HepG2 (cell line): Measurements from ENCODE around the gene VGF. TPM values are rescaled to one million over a fixed set of nuclear protein-coding genes. Genes with fewer than 3 reads are reported as not detected.

Experiments used
- BORCS8-MEF2B ChIP-seq: sonication (generic); formaldehyde crosslinking; IDR thresholded peaks from 2 replicates; pipeline ENCODE4 v1.8.0; 2022; ENCODE audit warnings: mild to moderate bottlenecking, missing genetic modification reagents
- BRCA1 ChIP-seq: sonication (generic); formaldehyde crosslinking; IDR thresholded peaks from 2 replicates; pipeline ENCODE4 v1.4.0; 2020; ENCODE audit warnings: missing genetic modification reagents
- DNMT1 ChIP-seq: sonication (generic); formaldehyde crosslinking; IDR thresholded peaks from 2 replicates; pipeline ENCODE4 v1.5.1; 2020; ENCODE audit warnings: mild to moderate bottlenecking, missing genetic modification reagents
- KAT8 ChIP-seq: IDR thresholded peaks from 2 replicates; pipeline ENCODE4 v1.6.1; 2016; ENCODE audit warnings: missing genetic modification reagents, missing compliant biosample characterization
- MAF1 ChIP-seq: sonication (generic); formaldehyde crosslinking; IDR thresholded peaks from 2 replicates; pipeline ENCODE4 v1.5.0; 2020; ENCODE audit warnings: missing genetic modification reagents, borderline replicate concordance
- NPAS2 ChIP-seq: sonication (generic); formaldehyde crosslinking; IDR thresholded peaks from 2 replicates; pipeline ENCODE4 v1.8.0; 2022; ENCODE audit warnings: mild to moderate bottlenecking, missing genetic modification reagents, borderline replicate concordance
- NR3C1 ChIP-seq: sonication (generic); formaldehyde crosslinking; IDR thresholded peaks from 2 replicates; pipeline ENCODE4 v1.4.0; 2020; ENCODE audit warnings: missing genetic modification reagents
- PHF20 ChIP-seq: sonication (generic); formaldehyde crosslinking; IDR thresholded peaks from 2 replicates; pipeline ENCODE4 v1.5.0; 2020; ENCODE audit warnings: mild to moderate bottlenecking, missing genetic modification reagents
- PLRG1 ChIP-seq: fragments of 450-650 bp; conservative IDR thresholded peaks from 2 replicates; pipeline ENCODE4 v1.6.1; 2016
- RARA ChIP-seq: IDR thresholded peaks from 2 replicates; pipeline ENCODE4 v1.6.1; 2016; ENCODE audit warnings: missing genetic modification reagents, missing compliant biosample characterization
- RBAK ChIP-seq: sonication (generic); formaldehyde crosslinking; IDR thresholded peaks from 2 replicates; pipeline ENCODE4 v1.5.1; 2020; ENCODE audit warnings: mild to moderate bottlenecking, missing genetic modification reagents
- SCMH1 ChIP-seq: sonication (generic); formaldehyde crosslinking; IDR thresholded peaks from 2 replicates; pipeline ENCODE4 v1.9.0; 2021; ENCODE audit warnings: missing genetic modification reagents, mild to moderate bottlenecking, borderline replicate concordance
- U2AF2 ChIP-seq: fragments of 200-400 bp; formaldehyde crosslinking; IDR thresholded peaks from 2 replicates; pipeline ENCODE4 v1.6.1; 2017; ENCODE audit warnings: low read depth, mild to moderate bottlenecking, low read length
- ZFAT ChIP-seq: sonication (generic); formaldehyde crosslinking; conservative IDR thresholded peaks from 2 replicates; pipeline ENCODE4 v1.8.1; 2023; ENCODE audit warnings: missing genetic modification reagents, inconsistent platforms
- ZFP1 ChIP-seq: IDR thresholded peaks from 2 replicates; pipeline ENCODE4 v1.6.1; 2016
- ZNF138 ChIP-seq: sonication (generic); formaldehyde crosslinking; IDR thresholded peaks from 2 replicates; pipeline ENCODE4 v1.5.0; 2020; ENCODE audit warnings: mild to moderate bottlenecking, low read depth, missing genetic modification reagents
- ZNF160 ChIP-seq: sonication (generic); formaldehyde crosslinking; IDR thresholded peaks from 2 replicates; pipeline ENCODE4 v1.8.0; 2022; ENCODE audit warnings: mild to moderate bottlenecking, inconsistent platforms, missing genetic modification reagents
- ZNF343 ChIP-seq: sonication (generic); formaldehyde crosslinking; IDR thresholded peaks from 2 replicates; pipeline ENCODE4 v1.4.0; 2020; ENCODE audit warnings: mild to moderate bottlenecking, missing genetic modification reagents
- ZNF367 ChIP-seq: sonication (generic); formaldehyde crosslinking; IDR thresholded peaks from 2 replicates; pipeline ENCODE4 v1.4.0; 2020; ENCODE audit warnings: missing genetic modification reagents, borderline replicate concordance
- polyA plus RNA-seq, 8 experiments: library from polyadenylated mRNA; depleted of rRNA in 3 of 8; stranded (reverse) in 7 of 8; unstranded in 1 of 8; fragments of >200 nt; fragmentation: Illumina TruSeq in 4 of 8; extraction: Trizol in 4 of 8; gene quantifications; 2 replicates each; pipeline versions ENCODE4 v1.2.1 to v1.2.3, GENCODE V29; 2011 to 2016; ENCODE audit warnings: low read depth in 4 of 8, missing spikeins in 1 of 8, mixed read lengths in 1 of 8; ENCODE audit not compliant: insufficient read depth in 1 of 8
- total RNA-seq, 5 experiments: library from RNA; depleted of rRNA; stranded (reverse); fragments of >200 nt; fragmentation: Illumina TruSeq; extraction: Trizol; gene quantifications; 2 replicates each; pipeline ENCODE4 v1.2.3, GENCODE V29; 2016; ENCODE audit warnings: low read depth in 1 of 5
- TF ChIP-seq, protein P1 (sequence below): sonication (generic); formaldehyde crosslinking; conservative IDR thresholded peaks from 2 replicates; pipeline ENCODE4 v1.4.0; 2020; ENCODE audit warnings: missing genetic modification reagents
- TF ChIP-seq, protein P2 (sequence below): sonication (generic); formaldehyde crosslinking; IDR thresholded peaks from 2 replicates; pipeline ENCODE4 v1.5.1; 2020; ENCODE audit warnings: missing genetic modification reagents, mild to moderate bottlenecking, borderline replicate concordance
- TF ChIP-seq, protein P3 (sequence below): sonication (generic); formaldehyde crosslinking; IDR thresholded peaks from 2 replicates; pipeline ENCODE4 v1.4.0; 2020; ENCODE audit warnings: missing genetic modification reagents
- TF ChIP-seq, protein P4 (sequence below): IDR thresholded peaks from 2 replicates; pipeline ENCODE4 v1.6.1; 2016
- TF ChIP-seq, protein P5 (sequence below): sonication (generic); formaldehyde crosslinking; IDR thresholded peaks from 2 replicates; pipeline ENCODE4 v1.8.0; 2022; ENCODE audit warnings: missing genetic modification reagents, mild to moderate bottlenecking, borderline replicate concordance
- TF ChIP-seq, protein P6 (sequence below): sonication (generic); formaldehyde crosslinking; IDR thresholded peaks from 2 replicates; pipeline ENCODE4 v1.4.0; 2020; ENCODE audit warnings: missing genetic modification reagents, mild to moderate bottlenecking, borderline replicate concordance

VGF gene
- total and polyA plus RNA-seq, 2 of the 13 experiments (the other 11 are each of a cell fraction or from before 2014, with no cell fraction given), result 0.12 to 0.46 TPM

DNA sequence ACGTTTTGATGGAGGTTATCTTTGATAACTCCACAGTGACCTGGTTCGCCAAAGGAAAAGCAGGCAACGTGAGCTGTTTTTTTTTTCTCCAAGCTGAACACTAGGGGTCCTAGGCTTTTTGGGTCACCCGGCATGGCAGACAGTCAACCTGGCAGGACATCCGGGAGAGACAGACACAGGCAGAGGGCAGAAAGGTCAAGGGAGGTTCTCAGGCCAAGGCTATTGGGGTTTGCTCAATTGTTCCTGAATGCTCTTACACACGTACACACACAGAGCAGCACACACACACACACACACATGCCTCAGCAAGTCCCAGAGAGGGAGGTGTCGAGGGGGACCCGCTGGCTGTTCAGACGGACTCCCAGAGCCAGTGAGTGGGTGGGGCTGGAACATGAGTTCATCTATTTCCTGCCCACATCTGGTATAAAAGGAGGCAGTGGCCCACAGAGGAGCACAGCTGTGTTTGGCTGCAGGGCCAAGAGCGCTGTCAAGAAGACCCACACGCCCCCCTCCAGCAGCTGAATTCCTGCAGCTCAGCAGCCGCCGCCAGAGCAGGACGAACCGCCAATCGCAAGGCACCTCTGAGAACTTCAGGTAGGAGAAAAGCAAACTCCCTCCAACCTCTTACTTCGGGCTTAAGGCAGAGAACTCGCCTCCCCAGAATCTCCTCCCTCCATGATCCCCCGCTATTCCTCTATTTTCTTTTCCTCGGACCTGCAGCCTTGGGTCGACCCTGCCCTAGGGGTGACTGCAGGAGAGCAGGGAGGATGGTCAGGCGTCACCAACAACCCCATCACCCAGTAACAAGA is 38.5 kb downstream of the VGF start, which contains the start of gene SERPINE1 (continued):
- TF ChIP-seq ZNF138 (CRISPR knock-in tag) (no peak), ZFP1 (CRISPR knock-in tag) (0 out of 2 replicates have a peak, but pooled peaks have one; percentile 8), U2AF2 (no peak), KAT8 (peak; percentile 48), PHF20 (0 out of 2 replicates have a peak, but pooled peaks have one; percentile 12), NPAS2 (CRISPR knock-in tag) (no peak), PLRG1 (no peak), RBAK (CRISPR knock-in tag) (no peak), BORCS8-MEF2B (peak; percentile 84), ZNF160 (peak; percentile 82; the same call in 1 of the 2 replicates), MAF1 (no peak), DNMT1 (CRISPR knock-in tag) (no peak; the same call in 1 of the 2 replicates), ZFAT (no peak), RARA (CRISPR knock-in tag) (peak; percentile 98), NR3C1 (CRISPR knock-in tag) (no peak), ZNF343 (CRISPR knock-in tag) (peak; percentile 56; the same call in 1 of the 2 replicates), ZNF367 (CRISPR knock-in tag) (no peak), SCMH1 (no peak), BRCA1 (CRISPR knock-in tag) (peak; percentile 73; the same call in 1 of the 2 replicates)
- TF ChIP-seq, protein P1, sequence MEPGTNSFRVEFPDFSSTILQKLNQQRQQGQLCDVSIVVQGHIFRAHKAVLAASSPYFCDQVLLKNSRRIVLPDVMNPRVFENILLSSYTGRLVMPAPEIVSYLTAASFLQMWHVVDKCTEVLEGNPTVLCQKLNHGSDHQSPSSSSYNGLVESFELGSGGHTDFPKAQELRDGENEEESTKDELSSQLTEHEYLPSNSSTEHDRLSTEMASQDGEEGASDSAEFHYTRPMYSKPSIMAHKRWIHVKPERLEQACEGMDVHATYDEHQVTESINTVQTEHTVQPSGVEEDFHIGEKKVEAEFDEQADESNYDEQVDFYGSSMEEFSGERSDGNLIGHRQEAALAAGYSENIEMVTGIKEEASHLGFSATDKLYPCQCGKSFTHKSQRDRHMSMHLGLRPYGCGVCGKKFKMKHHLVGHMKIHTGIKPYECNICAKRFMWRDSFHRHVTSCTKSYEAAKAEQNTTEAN (CRISPR knock-in tag), result peak; percentile 100
- TF ChIP-seq, protein P2, sequence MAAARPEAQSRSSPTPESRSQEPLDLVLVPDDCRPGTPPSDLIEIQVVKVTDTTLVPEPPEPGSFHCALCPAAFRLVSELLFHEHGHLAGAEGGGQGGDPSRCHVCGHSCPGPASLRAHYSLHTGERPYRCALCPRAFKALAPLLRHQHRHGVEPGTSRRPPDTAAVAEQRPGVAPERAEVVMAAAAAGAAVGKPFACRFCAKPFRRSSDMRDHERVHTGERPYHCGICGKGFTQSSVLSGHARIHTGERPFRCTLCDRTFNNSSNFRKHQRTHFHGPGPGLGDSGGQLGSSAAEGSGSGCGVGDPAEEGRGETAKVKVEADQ, result peak; percentile 80
- TF ChIP-seq, protein P3, sequence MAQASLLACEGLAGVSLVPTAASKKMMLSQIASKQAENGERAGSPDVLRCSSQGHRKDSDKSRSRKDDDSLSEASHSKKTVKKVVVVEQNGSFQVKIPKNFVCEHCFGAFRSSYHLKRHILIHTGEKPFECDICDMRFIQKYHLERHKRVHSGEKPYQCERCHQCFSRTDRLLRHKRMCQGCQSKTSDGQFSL (CRISPR knock-in tag), result no peak
- TF ChIP-seq, protein P4, sequence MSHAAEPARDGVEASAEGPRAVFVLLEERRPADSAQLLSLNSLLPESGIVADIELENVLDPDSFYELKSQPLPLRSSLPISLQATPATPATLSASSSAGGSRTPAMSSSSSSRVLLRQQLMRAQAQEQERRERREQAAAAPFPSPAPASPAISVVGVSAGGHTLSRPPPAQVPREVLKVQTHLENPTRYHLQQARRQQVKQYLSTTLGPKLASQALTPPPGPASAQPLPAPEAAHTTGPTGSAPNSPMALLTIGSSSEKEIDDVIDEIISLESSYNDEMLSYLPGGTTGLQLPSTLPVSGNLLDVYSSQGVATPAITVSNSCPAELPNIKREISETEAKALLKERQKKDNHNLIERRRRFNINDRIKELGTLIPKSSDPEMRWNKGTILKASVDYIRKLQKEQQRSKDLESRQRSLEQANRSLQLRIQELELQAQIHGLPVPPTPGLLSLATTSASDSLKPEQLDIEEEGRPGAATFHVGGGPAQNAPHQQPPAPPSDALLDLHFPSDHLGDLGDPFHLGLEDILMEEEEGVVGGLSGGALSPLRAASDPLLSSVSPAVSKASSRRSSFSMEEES (CRISPR knock-in tag), result peak; percentile 41; the same call in 1 of the 2 replicates
- TF ChIP-seq, protein P5, sequence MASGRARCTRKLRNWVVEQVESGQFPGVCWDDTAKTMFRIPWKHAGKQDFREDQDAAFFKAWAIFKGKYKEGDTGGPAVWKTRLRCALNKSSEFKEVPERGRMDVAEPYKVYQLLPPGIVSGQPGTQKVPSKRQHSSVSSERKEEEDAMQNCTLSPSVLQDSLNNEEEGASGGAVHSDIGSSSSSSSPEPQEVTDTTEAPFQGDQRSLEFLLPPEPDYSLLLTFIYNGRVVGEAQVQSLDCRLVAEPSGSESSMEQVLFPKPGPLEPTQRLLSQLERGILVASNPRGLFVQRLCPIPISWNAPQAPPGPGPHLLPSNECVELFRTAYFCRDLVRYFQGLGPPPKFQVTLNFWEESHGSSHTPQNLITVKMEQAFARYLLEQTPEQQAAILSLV (CRISPR knock-in tag), result peak; percentile 92
- TF ChIP-seq, protein P6, sequence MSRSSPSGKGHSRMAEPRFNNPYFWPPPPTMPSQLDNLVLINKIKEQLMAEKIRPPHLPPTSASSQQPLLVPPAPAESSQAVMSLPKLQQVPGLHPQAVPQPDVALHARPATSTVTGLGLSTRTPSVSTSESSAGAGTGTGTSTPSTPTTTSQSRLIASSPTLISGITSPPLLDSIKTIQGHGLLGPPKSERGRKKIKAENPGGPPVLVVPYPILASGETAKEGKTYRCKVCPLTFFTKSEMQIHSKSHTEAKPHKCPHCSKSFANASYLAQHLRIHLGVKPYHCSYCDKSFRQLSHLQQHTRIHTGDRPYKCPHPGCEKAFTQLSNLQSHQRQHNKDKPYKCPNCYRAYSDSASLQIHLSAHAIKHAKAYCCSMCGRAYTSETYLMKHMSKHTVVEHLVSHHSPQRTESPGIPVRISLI (CRISPR knock-in tag), result peak; percentile 93
